GM21576 (cell line): Measurements from ENCODE around the gene RAD9A.
"Not testable (repeated sequence)": the region's sequence is repeated elsewhere in the genome, so short reads cannot be mapped to it uniquely, and the experiment has no call there.

Source experiments
- ATAC-seq: cut with Tn5 transposase; IDR thresholded peaks from one replicate; pipeline ENCODE4 v1.9.1; 2021; ENCODE audit warnings: mild to moderate bottlenecking, moderate library complexity; ENCODE audit not compliant: unreplicated experiment

The RAD9A gene

DNA sequence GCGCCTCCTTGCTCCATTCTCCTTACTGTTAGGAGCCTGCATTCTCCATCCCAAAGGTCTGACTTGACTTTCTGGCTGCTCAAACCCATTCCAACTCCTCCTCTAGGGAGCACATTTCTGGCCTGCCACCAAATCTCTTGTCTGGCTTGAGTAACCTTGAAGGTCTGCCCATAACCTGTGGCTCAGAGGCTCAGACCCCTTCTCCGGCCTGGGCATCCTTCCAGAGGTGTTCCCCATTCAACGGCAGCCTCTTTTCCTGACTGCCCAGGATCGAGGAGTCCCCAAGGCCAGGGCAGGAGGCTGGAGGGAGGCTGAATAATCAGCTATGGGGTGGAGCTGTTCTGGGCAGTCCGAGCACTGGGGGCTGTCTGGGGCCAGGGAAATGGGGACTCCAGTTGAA, 2.2 kb downstream of the RAD9A start:
- ATAC-seq: no peak

DNA sequence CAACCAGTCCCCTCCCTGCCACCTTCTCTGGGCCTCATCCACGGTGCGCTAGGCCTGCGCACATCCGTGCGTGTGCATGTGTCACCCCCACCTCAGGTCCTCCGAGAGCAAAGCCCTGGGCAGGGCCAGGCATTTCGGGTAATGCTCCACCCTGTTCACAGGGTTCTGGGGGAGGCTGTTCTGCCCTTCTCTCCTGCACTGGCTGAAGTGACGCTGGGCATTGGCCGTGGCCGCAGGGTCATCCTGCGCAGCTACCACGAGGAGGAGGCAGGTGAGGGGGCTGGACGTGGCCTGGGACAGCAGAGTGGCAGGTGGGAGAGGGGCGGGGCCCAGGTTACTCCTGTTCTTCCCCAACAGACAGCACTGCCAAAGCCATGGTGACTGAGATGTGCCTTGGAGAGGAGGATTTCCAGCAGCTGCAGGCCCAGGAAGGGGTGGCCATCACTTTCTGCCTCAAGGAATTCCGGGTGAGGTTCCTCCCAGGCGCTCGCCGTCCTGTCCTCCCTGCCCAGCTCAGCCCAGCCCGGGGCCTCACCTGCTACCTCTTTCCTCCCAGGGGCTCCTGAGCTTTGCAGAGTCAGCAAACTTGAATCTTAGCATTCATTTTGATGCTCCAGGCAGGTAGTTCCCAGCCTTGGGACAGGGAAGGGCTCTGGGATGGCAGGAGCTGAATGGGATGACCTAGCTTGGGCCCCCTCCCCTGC, 3.9 kb downstream of the RAD9A start:
- ATAC-seq: no peak

DNA sequence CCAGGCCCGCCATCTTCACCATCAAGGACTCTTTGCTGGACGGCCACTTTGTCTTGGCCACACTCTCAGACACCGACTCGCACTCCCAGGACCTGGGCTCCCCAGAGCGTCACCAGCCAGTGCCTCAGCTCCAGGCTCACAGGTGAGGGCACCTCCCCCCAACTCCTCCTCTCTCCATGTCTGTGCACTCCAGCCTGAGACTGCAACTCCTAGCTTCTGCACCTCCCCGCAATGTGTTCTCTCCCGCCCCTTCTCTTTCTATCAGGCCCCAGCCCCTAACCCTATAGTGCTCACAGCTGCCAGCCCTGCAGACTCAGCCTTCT, 4.4 kb downstream of the RAD9A start:
- ATAC-seq: no peak

DNA sequence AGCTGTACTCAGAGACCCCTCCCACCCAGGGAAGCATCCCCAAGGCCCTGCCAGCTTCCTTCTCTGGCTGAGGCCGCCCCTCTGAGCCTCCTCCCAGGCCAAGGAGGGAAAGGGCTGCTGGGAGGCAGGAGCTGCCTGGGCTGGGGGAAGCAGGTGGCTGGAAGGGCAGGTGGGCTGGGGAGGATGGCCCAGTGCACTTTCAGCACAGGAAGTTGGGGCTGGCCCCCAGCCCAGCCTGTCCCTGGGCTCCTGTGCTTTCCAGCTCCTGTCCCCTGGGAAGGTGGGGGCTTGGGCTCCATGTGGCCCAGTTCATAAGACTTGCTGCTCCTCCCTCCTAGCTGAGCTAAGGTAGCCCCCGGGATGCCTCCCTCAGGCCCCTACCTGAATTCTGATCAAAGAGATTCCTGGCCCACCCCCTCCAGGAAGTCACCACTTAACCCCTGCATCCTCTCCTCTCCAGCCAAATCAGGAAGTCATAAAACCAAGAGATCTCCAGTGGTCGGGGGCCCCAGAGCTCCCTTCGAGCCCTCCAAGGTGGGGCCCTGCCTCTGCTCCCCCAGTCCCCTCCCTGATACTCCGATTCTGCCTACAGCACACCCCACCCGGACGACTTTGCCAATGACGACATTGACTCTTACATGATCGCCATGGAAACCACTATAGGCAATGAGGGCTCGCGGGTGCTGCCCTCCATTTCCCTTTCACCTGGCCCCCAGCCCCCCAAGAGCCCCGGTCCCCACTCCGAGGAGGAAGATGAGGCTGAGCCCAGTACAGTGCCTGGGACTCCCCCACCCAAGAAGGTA, 5.0 kb downstream of the RAD9A start:
- no peak for ATAC-seq

DNA sequence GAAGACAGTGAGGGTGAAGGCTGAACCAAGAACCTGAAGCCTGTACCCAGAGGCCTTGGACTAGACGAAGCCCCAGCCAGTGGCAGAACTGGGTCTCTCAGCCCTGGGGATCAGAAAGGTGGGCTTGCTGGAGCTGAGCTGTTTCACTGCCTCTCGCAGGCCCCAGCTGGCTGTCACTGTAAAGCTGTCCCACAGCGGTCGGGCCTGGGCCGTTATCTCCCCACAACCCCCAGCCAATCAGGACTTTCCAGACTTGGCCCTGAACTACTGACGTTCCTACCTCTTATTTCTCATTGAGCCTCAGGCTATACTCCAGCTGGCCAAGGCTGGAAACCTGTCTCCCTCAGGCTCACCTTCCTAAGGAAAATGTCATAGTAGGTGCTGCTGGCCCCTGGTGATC, 5.8 kb downstream of the RAD9A start:
- ATAC-seq: no peak

DNA sequence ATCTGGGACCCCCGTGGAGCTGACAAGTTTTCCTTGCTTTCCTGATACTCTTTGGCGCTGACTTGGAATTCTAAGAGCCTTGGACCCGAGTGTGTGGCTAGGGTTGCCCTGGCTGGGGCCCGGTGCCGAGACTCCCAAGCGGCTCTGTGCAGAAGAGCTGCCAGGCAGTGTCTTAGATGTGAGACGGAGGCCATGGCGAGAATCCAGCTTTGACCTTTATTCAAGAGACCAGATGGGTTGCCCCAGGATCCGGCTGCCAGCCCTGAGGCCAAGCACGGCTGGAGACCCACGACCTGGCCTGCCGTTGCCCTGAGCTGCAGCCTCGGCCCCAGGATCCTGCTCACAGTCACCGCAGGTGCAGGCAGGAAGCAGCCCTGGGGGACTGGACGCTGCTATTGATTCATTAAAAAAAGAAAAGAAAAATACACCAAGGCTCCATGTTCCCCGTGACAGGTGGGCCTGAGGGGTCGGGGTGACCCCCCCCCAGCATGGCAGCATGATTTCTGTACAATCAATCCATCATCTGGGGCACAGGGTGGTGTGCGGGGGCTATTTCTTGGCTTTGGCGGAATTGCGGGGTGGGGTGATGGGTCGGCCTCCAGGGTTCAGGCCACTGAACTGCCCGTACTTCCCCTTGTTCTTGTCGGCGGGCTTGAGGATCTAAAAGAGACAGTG, 6.3 kb downstream of the RAD9A start:
- no peak for ATAC-seq

DNA sequence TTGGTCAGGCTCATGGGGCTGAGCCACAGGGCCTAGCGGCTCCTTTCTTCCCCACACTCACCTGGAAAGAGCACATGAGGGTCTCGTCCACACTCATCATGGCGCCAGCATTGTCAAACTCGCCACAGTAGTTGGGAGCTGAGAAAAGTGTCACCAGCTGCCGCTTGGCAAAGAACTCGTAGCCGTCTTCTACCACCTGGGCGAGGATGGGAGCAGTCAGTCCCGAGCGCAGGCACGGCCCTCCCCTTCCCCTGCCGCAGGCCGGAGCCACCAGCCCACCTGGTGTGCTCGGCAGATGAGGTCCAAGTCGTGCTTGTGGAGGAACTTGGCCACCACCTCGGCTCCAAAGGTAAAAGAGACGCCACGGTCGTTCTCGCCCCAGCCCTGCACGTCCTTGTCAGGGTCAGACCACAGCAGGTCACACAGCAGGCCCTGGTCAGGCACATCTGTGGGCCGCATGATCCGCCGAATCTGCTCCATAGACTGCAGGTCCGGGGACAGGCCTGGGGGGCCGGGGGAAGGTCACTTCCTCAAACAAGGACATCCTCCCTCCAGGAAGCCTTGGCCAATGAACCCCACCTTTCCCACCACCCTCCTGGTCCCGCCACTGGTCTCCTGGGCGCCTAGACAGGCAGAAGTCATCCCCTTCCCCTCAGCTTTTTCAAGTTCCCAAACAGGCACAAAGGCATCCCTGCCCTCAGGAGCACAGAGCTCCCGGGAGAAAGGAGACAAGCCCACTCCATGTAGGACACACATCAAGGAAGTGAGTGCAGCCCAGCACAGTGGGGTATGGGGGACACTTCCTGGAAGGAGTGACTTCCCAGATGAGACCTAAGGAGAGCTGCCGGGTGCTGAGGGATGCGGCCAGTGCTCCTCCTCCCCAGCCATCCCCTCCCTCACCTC, 7.1 kb downstream of the RAD9A start:
- ATAC-seq: no peak

DNA sequence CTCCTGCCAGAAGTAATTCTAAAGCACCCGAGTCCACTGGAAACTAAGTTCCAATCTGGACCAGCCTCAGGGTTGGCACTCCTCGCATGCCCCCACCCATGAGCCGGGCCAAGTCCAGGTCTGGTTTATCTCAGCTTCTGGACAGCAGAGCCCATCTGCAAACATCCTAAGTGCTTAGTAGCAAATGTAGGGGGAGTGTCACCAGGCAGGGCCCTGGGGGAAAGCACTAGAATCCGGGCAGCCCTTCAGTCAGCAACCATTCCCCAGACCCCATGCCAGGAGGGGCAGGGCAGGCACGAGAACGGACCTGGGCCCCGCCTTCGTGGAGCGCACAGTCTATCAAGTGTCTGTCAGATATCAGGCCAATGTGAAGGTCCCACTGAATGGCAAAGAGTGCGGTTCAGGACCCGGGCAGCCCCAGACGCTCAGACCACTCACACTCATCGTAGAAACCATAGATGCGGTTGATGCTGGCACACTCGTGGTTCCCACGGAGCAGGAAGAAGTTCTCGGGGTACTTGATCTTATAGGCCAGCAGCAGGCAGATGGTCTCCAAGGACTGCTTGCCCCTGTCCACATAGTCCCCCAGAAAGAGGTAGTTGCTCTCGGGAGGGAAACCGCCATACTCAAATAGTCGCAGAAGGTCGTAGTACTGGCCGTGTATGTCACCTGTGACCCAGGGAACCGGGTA, 8.6 kb downstream of the RAD9A start:
- no peak for ATAC-seq

DNA sequence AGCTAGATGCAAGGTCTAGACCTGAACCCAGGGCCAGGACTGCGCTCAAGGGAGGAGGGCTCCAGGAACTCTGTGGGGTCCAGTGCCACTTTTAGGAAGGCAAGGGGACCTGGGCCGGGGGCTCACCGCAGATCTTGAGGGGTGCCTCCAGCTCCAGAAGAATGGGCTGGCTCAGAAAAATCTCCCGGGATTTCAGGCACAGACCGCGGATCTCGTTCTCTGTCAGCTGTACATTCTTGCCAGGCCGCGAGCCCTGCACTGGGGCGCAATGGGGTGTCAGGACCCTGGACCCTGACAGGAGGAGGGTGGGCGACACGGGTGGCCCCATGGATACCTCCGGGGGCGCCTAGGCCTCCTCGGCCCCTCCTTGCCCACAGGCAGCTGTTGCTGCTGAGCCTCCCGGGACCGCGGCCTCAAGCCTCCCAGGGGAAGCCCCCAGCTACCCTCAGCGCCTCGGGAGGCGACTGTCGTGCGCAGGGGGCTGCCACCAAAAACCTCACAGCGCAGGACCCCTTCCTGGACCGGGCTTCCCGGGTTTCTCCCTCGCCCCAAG, 9.2 kb downstream of the RAD9A start:
- ATAC-seq: no peak

DNA sequence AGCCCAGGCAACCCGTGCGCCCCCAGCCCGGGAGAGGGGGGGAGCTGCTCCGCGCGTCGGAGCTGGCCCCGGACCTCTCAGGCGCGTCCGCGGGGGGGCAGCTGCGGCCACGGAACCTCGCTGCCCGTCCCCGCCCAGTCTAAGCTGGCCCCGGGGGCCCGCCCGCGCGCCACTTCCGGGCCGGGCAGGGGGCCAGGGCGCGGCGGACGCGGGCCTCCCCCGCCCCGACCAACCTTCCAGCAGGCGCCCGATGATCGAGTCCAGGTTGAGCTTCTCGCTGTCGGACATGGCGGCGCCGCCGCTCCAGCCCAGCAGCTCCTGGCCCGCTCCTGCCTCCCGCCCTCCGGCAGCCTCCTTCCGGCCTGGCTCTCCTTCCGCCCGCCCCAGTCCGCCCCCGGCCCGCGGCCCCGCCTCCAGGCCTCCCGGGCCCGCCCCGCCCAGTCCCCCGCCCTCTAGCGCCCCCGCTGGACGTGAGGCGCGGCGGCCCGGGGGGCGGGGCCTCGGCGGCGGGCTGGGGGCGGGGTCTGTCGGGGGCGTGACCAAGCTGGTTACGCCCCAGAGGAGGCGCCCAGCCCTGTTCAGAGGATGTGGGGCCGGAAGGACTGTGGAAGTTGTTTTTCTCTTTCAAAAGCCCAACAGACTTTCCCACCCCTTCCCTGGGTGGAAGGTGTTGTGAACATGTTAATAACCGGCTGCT, 9.9 kb downstream of the RAD9A start, which contains the start of gene PPP1CA:
Gene PPP1CA (minus strand): TSS at position 364 of the 697 bp plus-strand sequence. CDS start 76 bp downstream, at position 288.
- ATAC-seq: peak; percentile 48

DNA sequence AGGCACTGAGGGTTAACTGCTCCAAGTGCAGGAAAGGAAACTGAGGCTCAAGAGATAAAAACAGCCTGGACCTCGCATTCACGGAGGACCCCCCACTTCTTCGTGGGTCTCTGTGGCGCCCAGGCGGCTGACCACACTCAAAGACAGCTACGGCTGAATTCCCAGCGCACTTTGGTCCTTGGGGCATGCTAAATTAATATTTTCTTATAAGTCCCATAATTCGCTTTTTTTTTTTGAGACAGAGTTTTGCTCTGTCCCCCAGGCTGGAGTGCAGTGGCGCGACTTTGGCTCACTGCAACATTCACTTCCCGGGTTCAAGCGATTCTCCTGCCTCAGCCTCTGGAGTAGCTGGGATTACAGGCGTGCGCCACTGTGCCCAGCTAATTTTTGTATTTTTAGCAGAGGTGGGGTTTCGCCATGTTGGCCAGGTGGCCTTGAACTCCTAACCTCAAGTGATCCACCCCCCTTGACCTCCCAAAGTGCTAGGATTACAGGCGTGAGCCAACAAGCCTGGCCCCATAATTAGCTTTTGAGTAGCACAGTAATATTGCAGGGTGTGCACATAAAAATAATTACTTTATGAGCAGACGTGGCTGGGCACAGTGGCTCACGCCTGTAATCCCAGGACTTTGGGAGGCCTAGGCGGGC, 10.5 kb downstream of the RAD9A start:
- not testable (repeated sequence) for ATAC-seq

DNA sequence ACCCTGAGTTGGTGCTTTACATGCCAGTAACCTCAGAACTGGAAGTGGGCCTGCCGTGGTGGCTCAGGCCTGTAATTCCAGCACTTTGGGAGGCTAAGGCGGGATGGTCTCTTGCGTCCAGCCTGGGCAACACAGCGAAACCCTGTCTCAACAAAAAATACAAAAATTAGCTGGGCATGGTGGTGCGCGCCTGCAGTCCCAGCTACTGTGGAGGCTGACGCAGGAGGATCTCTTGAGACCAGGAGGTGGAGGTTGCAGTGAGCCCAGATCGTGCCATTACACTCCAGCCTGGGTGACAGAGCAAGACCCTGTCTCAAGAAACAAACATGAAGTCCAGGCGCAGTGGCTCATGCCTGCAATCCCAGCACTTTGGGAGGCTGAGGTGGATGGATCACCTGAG, 11.3 kb downstream of the RAD9A start:
- not testable (repeated sequence) for ATAC-seq

DNA sequence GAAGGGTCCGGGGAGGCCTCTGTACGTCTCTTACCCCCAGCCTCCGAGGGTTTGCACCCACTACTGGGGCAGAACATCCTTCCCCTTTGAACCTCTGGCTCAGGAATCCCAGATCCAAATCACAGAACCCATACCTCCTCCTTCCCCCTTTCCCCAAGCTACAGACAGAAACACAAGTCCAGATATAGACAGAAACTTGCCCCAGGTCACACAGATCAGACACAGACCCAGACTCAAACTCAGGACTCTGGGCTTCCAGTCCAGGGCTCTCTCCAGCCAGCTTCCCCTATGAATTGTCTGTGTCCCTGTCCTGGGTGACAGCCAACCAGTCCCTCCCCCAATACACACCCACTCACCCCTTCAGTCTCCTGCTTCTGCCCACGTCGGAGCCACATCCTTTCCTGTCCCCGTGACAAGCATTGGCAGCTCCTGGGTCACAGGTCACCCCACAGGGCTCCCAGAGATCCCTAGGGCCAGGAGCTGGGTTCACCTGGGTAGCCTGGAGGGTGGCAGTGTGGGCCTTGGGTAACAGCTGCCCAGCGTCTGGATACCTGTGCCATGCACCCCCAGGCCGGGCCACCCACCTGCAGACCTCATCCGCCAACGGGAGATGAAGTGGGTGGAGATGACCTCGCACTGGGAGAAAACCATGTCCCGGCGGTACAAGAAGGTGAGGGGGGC, 12.9 kb downstream of the RAD9A start:
- no peak for ATAC-seq

DNA sequence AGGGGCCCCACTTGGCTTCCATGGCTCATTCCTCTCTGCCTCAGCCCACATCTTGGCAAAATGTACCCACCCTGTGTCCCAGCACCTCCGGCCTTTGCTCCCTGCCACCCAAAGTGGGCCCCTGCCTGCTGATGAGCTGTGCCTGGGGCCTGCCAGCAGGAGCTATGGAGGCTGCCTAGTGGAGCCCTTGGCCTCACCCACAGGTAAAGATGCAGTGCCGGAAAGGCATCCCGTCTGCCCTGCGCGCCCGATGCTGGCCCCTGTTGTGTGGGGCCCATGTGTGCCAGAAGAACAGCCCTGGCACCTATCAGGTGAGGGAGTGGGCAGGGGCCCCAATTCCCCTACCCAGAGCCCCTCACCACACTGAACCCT, 13.4 kb downstream of the RAD9A start:
- ATAC-seq: no peak

DNA sequence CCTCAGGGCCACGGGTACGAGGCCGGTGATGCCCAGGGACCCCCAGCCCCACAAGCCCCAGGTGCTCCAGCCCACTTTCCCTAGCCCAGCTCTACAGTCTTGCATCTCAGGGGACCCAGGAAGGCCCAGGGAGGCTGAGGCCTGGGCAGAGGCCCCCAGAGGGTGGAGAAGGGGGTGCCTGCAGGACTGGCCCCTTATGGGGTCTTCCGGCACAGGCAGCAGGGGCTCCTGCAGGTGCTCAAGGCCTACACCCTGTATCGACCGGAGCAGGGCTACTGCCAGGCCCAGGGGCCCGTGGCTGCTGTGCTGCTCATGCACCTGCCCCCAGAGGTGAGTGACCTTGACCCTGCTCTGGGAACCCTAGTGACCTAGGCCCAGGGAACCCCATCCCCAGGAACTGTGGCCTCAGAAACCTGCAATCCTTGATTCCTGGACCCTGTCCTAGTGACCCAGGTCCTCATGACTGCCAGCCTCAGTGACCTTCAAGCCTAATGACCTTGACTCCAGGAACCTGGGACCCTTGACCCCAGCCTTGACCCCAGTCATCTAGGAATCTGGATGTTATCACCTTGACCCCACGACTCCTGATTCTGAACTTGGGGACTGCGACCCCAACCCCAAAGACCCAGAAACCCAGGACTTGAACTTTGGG, 14.0 kb downstream of the RAD9A start:
- ATAC-seq: no peak

DNA sequence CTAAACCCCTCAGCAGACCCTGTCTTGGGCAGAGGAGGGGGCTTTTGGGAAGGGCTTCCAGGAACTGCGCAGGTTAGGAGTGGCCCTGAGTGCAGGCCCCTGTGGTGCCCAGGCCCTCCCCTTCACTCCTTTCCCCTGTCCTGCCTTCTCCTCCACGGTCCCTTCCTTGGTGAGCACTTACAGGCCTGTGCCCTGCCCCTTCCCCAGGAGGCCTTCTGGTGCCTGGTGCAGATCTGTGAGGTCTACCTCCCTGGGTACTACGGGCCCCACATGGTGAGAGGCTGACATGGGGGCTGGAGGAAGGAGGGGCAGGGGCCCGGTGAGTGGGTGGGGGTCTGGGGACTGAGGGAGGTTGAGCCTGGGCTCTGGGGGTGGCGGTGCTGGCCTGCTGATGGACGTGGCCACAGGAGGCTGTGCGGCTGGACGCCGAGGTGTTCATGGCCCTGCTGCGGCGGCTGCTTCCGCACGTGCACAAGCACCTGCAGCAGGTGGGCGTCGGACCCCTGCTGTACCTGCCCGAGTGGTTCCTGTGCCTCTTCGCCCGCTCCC, 14.7 kb downstream of the RAD9A start:
- ATAC-seq: no peak

DNA sequence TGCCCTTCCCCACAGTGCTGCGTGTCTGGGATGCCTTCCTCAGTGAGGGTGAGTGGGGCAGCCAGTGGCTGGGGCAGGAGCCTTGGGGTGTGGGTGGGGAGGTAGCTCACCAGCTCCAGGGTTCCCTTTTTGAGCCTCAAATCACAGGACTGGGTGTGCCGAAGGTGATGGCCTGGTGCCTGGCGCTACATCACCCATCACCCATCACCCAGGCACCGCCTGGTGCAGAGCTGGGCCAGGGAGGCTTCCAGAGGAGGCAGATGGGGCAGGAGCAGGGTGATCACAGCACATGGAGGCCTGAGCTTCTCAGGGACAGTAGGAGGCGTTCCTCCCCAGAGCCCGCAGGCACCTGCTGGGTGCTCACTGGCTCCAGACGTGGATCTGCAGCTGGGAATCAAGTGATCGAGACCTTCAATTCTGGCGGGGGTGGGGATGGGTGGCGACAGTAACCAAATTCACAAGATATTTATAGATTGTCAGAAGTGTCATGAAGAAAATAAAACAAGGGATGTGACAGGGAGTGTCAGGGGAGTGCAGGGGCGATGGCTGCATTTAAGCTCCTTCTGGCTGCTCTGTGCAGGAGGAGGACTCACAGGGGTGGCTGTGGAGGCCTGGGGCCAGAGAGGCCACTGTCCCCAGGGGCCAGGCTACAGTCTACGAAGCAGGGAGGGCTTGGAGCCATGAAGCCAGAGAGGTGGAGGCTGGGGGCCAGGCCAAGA, 15.3 kb downstream of the RAD9A start:
- no peak for ATAC-seq
